Keratinocyte (primary cell): Measurements from ENCODE around the gene EMP1. TPM values are rescaled to one million over a fixed set of nuclear protein-coding genes. Genes with fewer than 3 reads are reported as not detected.

Experiments
- DNase-seq: peaks from one replicate; pipeline ENCODE4 v3.0.0-alpha.2; 2011; ENCODE audit warnings: low read depth, missing footprints, low spot score
- FAIRE-seq: peaks from 2 replicates; lab custom pipeline; 2011; peaks lifted over from hg19 to GRCh38; lab: Jason Lieb, UNC
- H2AFZ ChIP-seq: 2 replicates; pipeline ENCODE4 v1.6.0; 2012; ENCODE audit warnings: low read length, control low read depth, inconsistent platforms; ENCODE audit not compliant: control insufficient read depth
- H3K27ac ChIP-seq: 2 replicates; pipeline ENCODE4 v1.5.1; 2011; ENCODE audit warnings: low read length; ENCODE audit not compliant: control insufficient read depth, insufficient read depth
- H3K27me3 ChIP-seq: 3 replicates; pipeline ENCODE4 v1.6.0; 2011; ENCODE audit warnings: low read length; ENCODE audit not compliant: control insufficient read depth, insufficient read depth; ENCODE audit errors: extremely low read depth
- H3K36me3 ChIP-seq, 2 experiments: 2 replicates in 1 of 2; 3 replicates in 1 of 2; pipeline ENCODE4 v1.5.1; 2011; ENCODE audit warnings: low read length in 2 of 2, mild to moderate bottlenecking in 1 of 2; ENCODE audit not compliant: control insufficient read depth in 2 of 2, insufficient read depth in 2 of 2; ENCODE audit errors: extremely low read depth in 1 of 2
- H3K4me1 ChIP-seq: 3 replicates; pipeline ENCODE4 v1.5.1; 2011; ENCODE audit warnings: low read length; ENCODE audit not compliant: control insufficient read depth, insufficient read depth; ENCODE audit errors: extremely low read depth
- H3K4me2 ChIP-seq: 3 replicates; pipeline ENCODE4 v1.6.0; 2011; ENCODE audit warnings: low read depth, low read length; ENCODE audit not compliant: control insufficient read depth, insufficient read depth; ENCODE audit errors: extremely low read depth
- H3K4me3 ChIP-seq, 3 experiments: fragments of 200-600 bp in 1 of 3; sonication (generic) in 1 of 3; 2 replicates in 2 of 3; 3 replicates in 1 of 3; pipeline ENCODE4 v1.5.1; 2011 to 2016; ENCODE audit warnings: low read length in 3 of 3, mild to moderate bottlenecking in 3 of 3, control low read depth in 2 of 3, inconsistent platforms in 1 of 3, low read depth in 1 of 3, mixed read lengths in 1 of 3, mixed run types in 1 of 3, moderate library complexity in 1 of 3; ENCODE audit not compliant: control insufficient read depth in 2 of 3, insufficient read depth in 2 of 3; ENCODE audit errors: extremely low read depth in 1 of 3
- H3K79me2 ChIP-seq: 2 replicates; pipeline ENCODE4 v1.6.0; 2012; ENCODE audit warnings: low read length; ENCODE audit not compliant: control insufficient read depth, insufficient read depth
- H3K9ac ChIP-seq: 3 replicates; pipeline ENCODE4 v1.6.0; 2011; ENCODE audit warnings: low read length; ENCODE audit not compliant: control insufficient read depth, insufficient read depth; ENCODE audit errors: extremely low read depth
- H3K9me1 ChIP-seq: 3 replicates; pipeline ENCODE4 v1.6.0; 2011; ENCODE audit warnings: low read length; ENCODE audit not compliant: control insufficient read depth, insufficient read depth; ENCODE audit errors: extremely low read depth
- H3K9me3 ChIP-seq: 2 replicates; pipeline ENCODE4 v1.5.1; 2012; ENCODE audit warnings: low read depth, low read length; ENCODE audit not compliant: control insufficient read depth
- H4K20me1 ChIP-seq: 3 replicates; pipeline ENCODE4 v1.6.0; 2011; ENCODE audit warnings: low read length; ENCODE audit not compliant: control insufficient read depth, insufficient read depth; ENCODE audit errors: extremely low read depth
- EZH2 ChIP-seq: IDR thresholded peaks from one replicate; pipeline ENCODE4 v1.6.1; 2012; ENCODE audit warnings: inconsistent platforms, mild to moderate bottlenecking, low read length, moderate library complexity
- dilution Hi-C: fragments of 300-500 bp; cut with MboI; formaldehyde crosslinking; loops from one replicate; pipeline ENCODE4 v1.7.0; 2020; ENCODE audit warnings: low sequenced_read_pairs; ENCODE audit not compliant: extremely low pct_ligation_motif_present
- polyA plus RNA-seq, 5 experiments: library from polyadenylated mRNA; depleted of rRNA in 3 of 5; stranded (reverse) in 3 of 5; stranded (forward) in 1 of 5; unstranded in 1 of 5; fragments of >200 nt; gene quantifications; 1 replicate in 1 of 5; 2 replicates in 3 of 5; 3 replicates in 1 of 5; pipeline versions ENCODE4 v1.2.1 to v1.2.3, GENCODE V29; 2011 to 2012; ENCODE audit warnings: missing spikeins in 2 of 5, low read depth in 1 of 5, low replicate concordance in 1 of 5
- TF ChIP-seq, protein P1 (sequence below), 3 experiments: IDR thresholded peaks in 1 of 3; conservative IDR thresholded peaks in 1 of 3; optimal IDR thresholded peaks in 1 of 3; 2 replicates in 2 of 3; 3 replicates in 1 of 3; pipeline versions ENCODE3 to v1.5.1; 2011; ENCODE audit warnings: low read length in 3 of 3, mild to moderate bottlenecking in 3 of 3, moderate library complexity in 2 of 3, control low read depth in 1 of 3, inconsistent platforms in 1 of 3; ENCODE audit not compliant: insufficient read depth in 2 of 3; ENCODE audit errors: extremely low read depth in 1 of 3

The EMP1 gene
- polyA plus RNA-seq, 1 donor (not counting 4 experiments of a cell fraction or from before 2014, with no cell fraction given): 583 TPM

DNA sequence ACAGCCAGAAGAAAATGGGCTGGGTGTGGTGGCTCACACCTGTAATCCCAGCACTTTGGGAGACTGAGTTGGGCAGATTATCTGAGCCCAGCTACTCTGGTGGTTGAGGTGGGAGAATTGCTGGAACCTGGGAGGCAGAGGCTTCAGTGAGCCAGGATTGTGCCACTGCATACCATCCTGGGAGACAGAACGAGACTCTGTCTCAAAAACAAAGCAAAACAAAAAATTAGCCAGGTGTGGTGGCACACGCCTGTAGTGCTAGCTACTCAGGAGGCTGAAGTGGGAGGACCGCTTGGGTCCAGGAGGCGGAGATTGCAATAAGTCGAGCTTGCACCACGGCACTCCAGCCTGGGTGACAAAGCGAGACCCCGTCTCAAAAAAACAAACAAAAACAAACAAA, 3.8 kb upstream of the EMP1 start:
- DNase-seq (no peak), FAIRE-seq (no peak)
- Histone ChIP-seq H3K4me2 (no peak overlapping the region), H3K4me3 (no peak overlapping the region), H3K9me3 (no peaks in the 10 kb centered on the region), H3K36me3 (no peaks in the 10 kb centered on the region), H3K27ac (no peak overlapping the region), H3K79me2 (peaks cover 11% of the 10 kb centered on the region), H4K20me1 (no peaks in the 10 kb centered on the region), H2AFZ (no peak overlapping the region), H3K9me1 (peaks cover 2% of the 10 kb centered on the region), H3K9ac (no peak overlapping the region), H3K27me3 (no peaks in the 10 kb centered on the region), H3K4me1 (peaks cover 38% of the 10 kb centered on the region)
- dilution Hi-C loops: no loop called here
- TF ChIP-seq EZH2: no peak
- TF ChIP-seq, protein P1, sequence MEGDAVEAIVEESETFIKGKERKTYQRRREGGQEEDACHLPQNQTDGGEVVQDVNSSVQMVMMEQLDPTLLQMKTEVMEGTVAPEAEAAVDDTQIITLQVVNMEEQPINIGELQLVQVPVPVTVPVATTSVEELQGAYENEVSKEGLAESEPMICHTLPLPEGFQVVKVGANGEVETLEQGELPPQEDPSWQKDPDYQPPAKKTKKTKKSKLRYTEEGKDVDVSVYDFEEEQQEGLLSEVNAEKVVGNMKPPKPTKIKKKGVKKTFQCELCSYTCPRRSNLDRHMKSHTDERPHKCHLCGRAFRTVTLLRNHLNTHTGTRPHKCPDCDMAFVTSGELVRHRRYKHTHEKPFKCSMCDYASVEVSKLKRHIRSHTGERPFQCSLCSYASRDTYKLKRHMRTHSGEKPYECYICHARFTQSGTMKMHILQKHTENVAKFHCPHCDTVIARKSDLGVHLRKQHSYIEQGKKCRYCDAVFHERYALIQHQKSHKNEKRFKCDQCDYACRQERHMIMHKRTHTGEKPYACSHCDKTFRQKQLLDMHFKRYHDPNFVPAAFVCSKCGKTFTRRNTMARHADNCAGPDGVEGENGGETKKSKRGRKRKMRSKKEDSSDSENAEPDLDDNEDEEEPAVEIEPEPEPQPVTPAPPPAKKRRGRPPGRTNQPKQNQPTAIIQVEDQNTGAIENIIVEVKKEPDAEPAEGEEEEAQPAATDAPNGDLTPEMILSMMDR (optimal IDR thresholded peaks at IDR 0.05 in 1 of 3, IDR thresholded peaks at IDR 0.05 in 1 of 3, conservative IDR thresholded peaks at IDR 0.05 in 1 of 3; ENCODE audit: extremely low read depth in 1 of 3, insufficient read depth in 2 of 3, low read length in 3 of 3): no peak

DNA sequence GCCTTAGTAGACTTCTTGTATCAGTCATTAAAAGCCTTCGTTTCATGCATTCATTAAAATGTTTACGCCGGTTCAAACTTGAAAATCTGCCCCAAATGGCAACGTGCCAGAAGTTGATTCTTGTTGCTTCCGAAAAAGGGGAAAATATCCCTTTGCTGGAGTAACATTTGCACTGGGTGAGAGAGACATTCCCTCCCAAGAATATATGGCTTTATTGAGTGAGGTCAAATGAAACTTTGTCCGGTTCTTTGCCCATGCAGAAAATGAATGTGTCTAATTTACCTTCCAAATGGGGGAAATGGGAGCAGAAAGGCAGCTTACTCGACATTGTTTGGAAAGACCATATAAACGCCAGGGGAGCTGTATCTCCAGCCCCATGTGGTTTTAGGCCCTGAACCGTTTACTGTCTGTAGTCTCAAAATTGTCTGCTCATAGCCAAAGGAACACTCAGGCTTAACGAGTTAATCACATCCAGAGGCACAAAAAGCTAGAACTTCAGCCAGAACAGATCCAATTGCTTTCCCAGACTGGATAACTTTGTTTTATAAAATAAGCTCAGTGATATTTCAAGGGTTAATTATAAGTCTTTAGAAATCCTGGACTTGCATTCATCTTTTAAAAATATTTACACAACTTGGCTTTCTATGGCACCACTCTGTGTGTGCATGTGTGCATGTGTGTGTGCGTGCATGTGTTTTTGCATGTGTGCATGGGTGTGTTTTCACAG, 2.9 kb upstream of the EMP1 start:
- no peaks in the 10 kb centered on the region for H3K9me3 ChIP-seq
- dilution Hi-C loops: no loop called here
- H2AFZ ChIP-seq: no peak overlapping the region
- no peak for TF ChIP-seq EZH2
- TF ChIP-seq, protein P1 (optimal IDR thresholded peaks at IDR 0.05 in 1 of 3, IDR thresholded peaks at IDR 0.05 in 1 of 3, conservative IDR thresholded peaks at IDR 0.05 in 1 of 3; ENCODE audit: extremely low read depth in 1 of 3, insufficient read depth in 2 of 3, low read length in 3 of 3): no peak
- peak overlapping the region; percentile 99 for H3K27ac ChIP-seq
- FAIRE-seq (peak; percentile 78), DNase-seq (no peak)
- H3K4me2 ChIP-seq: peak overlapping the region; percentile 27
- peaks cover 0 to 2% of the 10 kb centered on the region in 2 experiments for H3K36me3 ChIP-seq
- peaks cover 21% of the 10 kb centered on the region for H3K79me2 ChIP-seq
- peaks cover 2% of the 10 kb centered on the region for H3K9me1 ChIP-seq
- no peaks in the 10 kb centered on the region for H3K27me3 ChIP-seq
- peak overlapping the region; percentile 98 for H3K9ac ChIP-seq
- H4K20me1 ChIP-seq: no peaks in the 10 kb centered on the region
- peaks cover 35% of the 10 kb centered on the region for H3K4me1 ChIP-seq
- no peak overlapping the region for H3K4me3 ChIP-seq
